Gastrocnemius medialis (tissue), 4 donors: Measurements from ENCODE around the gene RIMBP2. TPM values are rescaled to one million over a fixed set of nuclear protein-coding genes. Genes with fewer than 3 reads are reported as not detected.

Experiments
- ATAC-seq, 2 donors: fragments of 150-250 bp; one replicate each; pipeline ENCODE4 v1.9.1; 2016
- DNase-seq, 2 donors: peaks; one replicate each; pipeline ENCODE4 v3.0.0-alpha.2; 2019
- H3K27ac ChIP-seq, 4 donors: fragments of 200-600 bp; sonication (generic); 1 replicate in 1 of 4; 2 replicates in 3 of 4; pipeline ENCODE4 v1.5.1; 2016 to 2018; ENCODE audit warnings: mild to moderate bottlenecking in 2 of 4, moderate library complexity in 1 of 4
- H3K27me3 ChIP-seq, 3 donors: fragments of 200-600 bp; sonication (generic) in 2 of 3; 1 replicate in 1 of 3; 2 replicates in 2 of 3; pipeline versions ENCODE4 v1.5.1 to v1.6.0; 2016 to 2019; ENCODE audit warnings: mild to moderate bottlenecking in 1 of 3, moderate library complexity in 1 of 3
- H3K36me3 ChIP-seq, 2 donors: fragments of 200-600 bp; sonication (generic) in 1 of 2; one replicate each; pipeline ENCODE4 v1.5.1; 2017 to 2018
- H3K4me1 ChIP-seq, 2 donors: fragments of 200-600 bp; sonication (generic) in 1 of 2; one replicate each; pipeline ENCODE4 v1.5.1; 2016 to 2017; ENCODE audit warnings: mild to moderate bottlenecking in 2 of 2
- H3K4me3 ChIP-seq, 4 donors: fragments of 200-600 bp; sonication (generic) in 3 of 4; 1 replicate in 1 of 4; 2 replicates in 3 of 4; pipeline ENCODE4 v1.5.1; 2016 to 2019; ENCODE audit warnings: mild to moderate bottlenecking in 2 of 4
- H3K9me3 ChIP-seq, 3 donors: fragments of 200-600 bp; sonication (generic) in 2 of 3; 1 replicate in 1 of 3; 2 replicates in 2 of 3; pipeline ENCODE4 v1.5.1; 2016 to 2019
- CTCF ChIP-seq, 5 experiments: fragments of 450-650 bp in 3 of 5; fragments of 200-600 bp in 2 of 5; sonication (generic) in 2 of 5; IDR thresholded peaks in 4 of 5; conservative IDR thresholded peaks in 1 of 5; 1 replicate in 4 of 5; 2 replicates in 1 of 5; pipeline ENCODE4 v1.5.1; 2016 to 2019; ENCODE audit warnings: antibody characterized with exemption in 5 of 5, mild to moderate bottlenecking in 3 of 5, moderate library complexity in 3 of 5
- POLR2A ChIP-seq, 2 donors: fragments of 450-650 bp; IDR thresholded peaks; one replicate each; pipeline ENCODE4 v1.6.1; 2017; ENCODE audit warnings: antibody characterized with exemption in 2 of 2, mild to moderate bottlenecking in 2 of 2, moderate library complexity in 2 of 2
- in situ Hi-C, 4 donors: fragments of 200-750 bp; cut with MboI; loops; one replicate each; pipeline versions ENCODE4 v1.15.0 to v1.8.0; 2017; ENCODE audit warnings: low sequenced_read_pairs in 4 of 4
- intact Hi-C: fragments of 100-400 bp; cut with DNase I; formaldehyde crosslinking; loops from one replicate; pipeline ENCODE4 v1.15.1; 2023; ENCODE audit warnings: low total_unique reads
- total RNA-seq, 4 donors: library from RNA; depleted of rRNA; stranded (reverse); fragments of >200 nt; gene quantifications; one replicate each; pipeline versions ENCODE4 v1.1.0 to v1.2.3, GENCODE V29; 2016

Gene RIMBP2
- total RNA-seq, 4 donors from 2014 or later = 0.76 to 2.2 (median 1.2) TPM; not detected in 1

GRCh38 chr12:130441771-130442760 lies 274.0 kb downstream of the RIMBP2 start:
- in situ Hi-C loops (no loop called here), intact Hi-C loops (no loop called here)
- no peaks in the 10 kb centered on the region for H3K4me1 ChIP-seq
- ATAC-seq = no peak
- no peak for DNase-seq
- no peaks in the 10 kb centered on the region for H3K36me3 ChIP-seq
- no peak overlapping the region for H3K27ac ChIP-seq
- no peak for TF ChIP-seq CTCF (IDR thresholded peaks at IDR 0.05 in 4 of 5, conservative IDR thresholded peaks at IDR 0.05 in 1 of 5)
- no peak for TF ChIP-seq POLR2A (IDR thresholded peaks at IDR 0.05)
- H3K9me3 ChIP-seq = no peaks in the 10 kb centered on the region
- H3K27me3 ChIP-seq = no peaks in the 10 kb centered on the region
- H3K4me3 ChIP-seq = no peak overlapping the region

GRCh38 chr12:130440411-130441080 lies 275.6 kb downstream of the RIMBP2 start:
- in situ Hi-C loops = no loop called here
- H3K4me3 ChIP-seq = no peak overlapping the region
- H3K4me1 ChIP-seq = no peaks in the 10 kb centered on the region
- no peaks in the 10 kb centered on the region for H3K9me3 ChIP-seq
- H3K27me3 ChIP-seq = no peaks in the 10 kb centered on the region
- DNase-seq = no peak
- no peak for TF ChIP-seq POLR2A (IDR thresholded peaks at IDR 0.05)
- no peak for TF ChIP-seq CTCF (IDR thresholded peaks at IDR 0.05 in 4 of 5, conservative IDR thresholded peaks at IDR 0.05 in 1 of 5)
- H3K36me3 ChIP-seq = no peaks in the 10 kb centered on the region
- intact Hi-C loops = no loop called here
- no peak overlapping the region for H3K27ac ChIP-seq
- no peak for ATAC-seq

GRCh38 chr12:130439250-130439649 lies 276.8 kb downstream of the RIMBP2 start:
- Histone ChIP-seq H3K4me1 (no peaks in the 10 kb centered on the region), H3K27me3 (no peaks in the 10 kb centered on the region), H3K36me3 (no peaks in the 10 kb centered on the region), H3K27ac (no peak overlapping the region), H3K9me3 (no peaks in the 10 kb centered on the region), H3K4me3 (no peak overlapping the region)
- DNase-seq (no peak), ATAC-seq (no peak)
- no peak for TF ChIP-seq CTCF (IDR thresholded peaks at IDR 0.05 in 4 of 5, conservative IDR thresholded peaks at IDR 0.05 in 1 of 5)
- TF ChIP-seq POLR2A (IDR thresholded peaks at IDR 0.05) = no peak
- in situ Hi-C loops = no loop called here
- intact Hi-C loops = no loop called here

GRCh38 chr12:130438711-130439110 lies 277.4 kb downstream of the RIMBP2 start:
- TF ChIP-seq POLR2A (IDR thresholded peaks at IDR 0.05) = no peak
- no peak for TF ChIP-seq CTCF (IDR thresholded peaks at IDR 0.05 in 4 of 5, conservative IDR thresholded peaks at IDR 0.05 in 1 of 5)
- Histone ChIP-seq H3K27ac (no peak overlapping the region), H3K4me3 (no peak overlapping the region), H3K36me3 (no peaks in the 10 kb centered on the region), H3K9me3 (no peaks in the 10 kb centered on the region), H3K4me1 (no peaks in the 10 kb centered on the region), H3K27me3 (no peaks in the 10 kb centered on the region)
- in situ Hi-C loops (no loop called here), intact Hi-C loops (no loop called here)
- ATAC-seq = no peak
- DNase-seq = no peak
